NCI-H1930 (cell line): ENCODE data around the gene INSIG2.

Experiments
- DNase-seq, 2 experiments: peaks; one replicate each; lab custom pipeline; 2025; lab: John Stamatoyannopoulos, UW

The INSIG2 gene

GRCh38 chr2:118130385-118130784 is 42.1 kb downstream of the INSIG2 start:
- no peak for DNase-seq

- no peak for DNase-seq
Observed at GRCh38 chr2:118131771-118132170, 43.5 kb downstream of the INSIG2 start.

DNA sequence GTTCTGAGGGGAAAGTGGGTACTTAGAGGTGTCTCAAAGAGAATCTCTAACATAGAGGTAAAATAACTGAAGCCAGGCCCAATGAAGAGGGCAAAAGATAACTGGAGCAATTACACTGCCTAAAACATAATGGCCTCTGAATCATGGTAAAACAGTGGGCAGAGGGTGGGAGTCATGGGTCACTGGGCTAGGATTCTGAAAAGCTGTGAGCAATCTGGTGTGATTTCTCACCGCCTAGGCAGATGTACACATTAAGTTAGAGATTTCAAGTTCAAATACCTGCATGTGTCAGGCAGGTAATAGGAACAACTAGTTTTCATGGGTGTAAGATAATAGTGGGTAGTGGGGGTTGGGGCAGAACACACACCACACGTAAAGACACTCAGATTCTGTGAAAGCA is 45.6 kb downstream of the INSIG2 start:
- DNase-seq = no peak

DNA sequence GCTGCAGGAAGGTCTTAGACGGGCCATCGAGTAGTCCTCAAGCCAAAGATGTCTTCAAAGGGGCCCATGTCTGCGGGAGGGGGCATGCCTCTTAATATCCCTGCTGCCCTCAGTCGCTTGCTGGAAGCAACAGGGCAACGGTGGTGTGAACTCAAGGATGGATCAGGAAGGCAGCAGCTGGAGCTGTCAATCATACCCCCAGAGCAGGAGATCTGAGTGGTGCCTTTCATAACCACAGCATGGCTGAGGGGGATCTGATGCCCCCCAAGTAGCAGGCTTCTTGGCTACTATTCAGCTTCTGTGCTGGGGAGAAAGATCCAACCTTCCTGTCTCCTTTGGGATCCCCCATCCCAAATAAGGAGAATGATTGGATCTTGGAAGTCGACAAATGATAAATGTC is 46.4 kb downstream of the INSIG2 start:
- no peak for DNase-seq

DNA sequence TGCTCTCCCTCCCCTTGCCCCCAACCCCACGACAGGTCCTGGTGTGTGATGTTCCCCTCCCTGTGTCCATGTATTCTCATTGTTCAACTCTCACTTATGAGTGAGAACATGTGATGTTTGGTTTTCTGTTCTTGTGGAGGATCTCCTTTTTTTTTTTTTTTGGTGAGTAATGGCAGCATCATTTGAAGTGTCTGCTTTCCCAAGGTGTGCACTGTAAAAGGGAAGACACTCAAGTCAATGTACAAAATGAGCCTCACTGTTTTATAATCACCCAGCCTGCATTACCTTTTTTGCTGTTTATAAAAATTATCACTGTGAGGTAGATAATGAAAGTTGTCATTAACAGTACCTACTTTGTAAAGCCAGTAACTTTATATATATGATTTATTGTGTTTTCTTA is 56.9 kb downstream of the INSIG2 start:
- DNase-seq = no peak

GRCh38 chr2:118145806-118146205 is 57.5 kb downstream of the INSIG2 start:
- DNase-seq = no peak

DNA sequence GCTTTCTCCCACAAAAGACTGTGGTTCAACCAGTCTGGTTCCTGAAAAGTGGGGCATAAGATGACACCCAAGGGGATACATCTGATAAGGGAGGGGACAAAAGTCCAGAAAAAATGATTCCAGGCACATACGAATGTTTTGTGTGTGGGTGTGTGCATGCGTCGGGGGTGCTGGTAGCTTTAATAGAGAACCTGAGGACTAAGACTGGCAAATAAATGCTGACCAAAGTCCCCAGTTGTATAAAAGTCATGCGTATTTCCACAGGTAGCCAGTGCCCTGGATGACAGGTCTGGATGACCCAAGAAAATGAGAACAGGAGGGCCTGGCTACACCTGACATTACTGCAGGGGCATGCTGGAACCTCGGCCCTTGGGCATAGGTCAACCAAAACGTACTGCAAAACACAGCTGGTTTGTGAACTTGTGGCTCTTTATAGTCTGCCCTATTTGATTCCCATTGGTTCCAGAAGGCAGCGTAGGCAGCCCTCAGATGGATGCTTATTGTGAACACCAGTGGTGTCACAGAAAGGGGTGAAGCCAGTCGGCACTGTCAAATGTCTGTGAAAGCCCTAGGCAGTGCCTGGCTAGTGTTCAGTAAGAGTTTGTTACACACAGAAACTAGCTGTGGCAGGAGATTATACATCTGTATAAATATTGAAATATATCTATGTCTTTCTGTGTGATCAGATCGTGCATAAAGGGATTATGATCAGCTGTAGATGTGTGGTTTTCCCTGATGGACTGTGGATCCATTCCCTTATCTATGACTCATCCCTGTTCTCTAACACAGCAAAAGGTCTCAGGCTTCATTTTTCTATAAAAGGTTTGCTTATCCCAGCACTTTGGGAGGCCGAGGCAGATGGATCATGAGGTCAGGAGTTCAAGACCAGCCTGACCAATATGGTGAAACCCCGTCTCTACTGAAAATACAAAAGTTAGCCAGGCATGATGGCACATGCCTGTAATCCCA is 58.3 kb downstream of the INSIG2 start:
- no peak for DNase-seq

GRCh38 chr2:118148133-118148532 is 59.9 kb downstream of the INSIG2 start:
- no peak for DNase-seq

- no peak for DNase-seq
Observed at GRCh38 chr2:118148809-118149208, 60.5 kb downstream of the INSIG2 start.

DNA sequence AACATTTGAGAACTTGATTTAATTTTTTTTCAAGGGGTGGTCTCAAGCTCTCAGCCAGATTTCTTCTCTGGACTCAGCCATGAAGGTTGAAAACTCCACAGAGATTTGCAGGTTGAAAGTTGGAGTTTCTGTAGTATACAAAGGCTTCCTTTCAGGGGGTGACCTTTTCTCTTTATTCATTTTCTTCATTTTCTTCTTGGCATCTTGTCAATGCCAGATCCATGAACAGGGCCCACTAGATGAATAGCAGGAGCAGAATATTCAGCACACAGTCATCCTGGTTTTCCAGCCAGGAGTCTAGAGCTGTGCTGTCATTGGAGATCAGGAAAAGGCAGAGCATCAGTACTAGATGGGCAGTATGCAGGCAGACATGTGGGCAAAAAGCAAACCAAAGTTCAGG is 62.0 kb downstream of the INSIG2 start:
- DNase-seq = no peak

DNA sequence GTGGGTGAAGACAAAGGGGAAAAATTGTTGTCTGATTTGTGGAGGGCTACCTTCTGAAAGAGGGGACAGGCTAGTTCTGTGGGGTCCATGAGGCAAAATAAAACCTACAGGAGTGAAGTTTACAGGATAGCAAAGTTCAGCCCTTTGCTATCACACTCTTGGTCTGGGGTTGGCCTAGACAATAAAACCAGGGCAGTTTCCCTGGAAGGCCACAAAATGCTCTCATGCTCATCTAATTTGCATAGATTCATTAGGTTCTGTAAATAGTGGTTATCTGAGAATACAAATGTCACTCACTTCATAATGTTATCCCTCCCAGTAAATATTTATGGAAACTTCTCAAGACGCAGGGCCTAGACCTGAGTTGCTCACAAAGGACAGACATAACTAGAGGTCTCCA is 63.6 kb downstream of the INSIG2 start:
- no peak for DNase-seq

- no peak for DNase-seq
Observed at GRCh38 chr2:118153433-118153832, 65.2 kb downstream of the INSIG2 start.

DNA sequence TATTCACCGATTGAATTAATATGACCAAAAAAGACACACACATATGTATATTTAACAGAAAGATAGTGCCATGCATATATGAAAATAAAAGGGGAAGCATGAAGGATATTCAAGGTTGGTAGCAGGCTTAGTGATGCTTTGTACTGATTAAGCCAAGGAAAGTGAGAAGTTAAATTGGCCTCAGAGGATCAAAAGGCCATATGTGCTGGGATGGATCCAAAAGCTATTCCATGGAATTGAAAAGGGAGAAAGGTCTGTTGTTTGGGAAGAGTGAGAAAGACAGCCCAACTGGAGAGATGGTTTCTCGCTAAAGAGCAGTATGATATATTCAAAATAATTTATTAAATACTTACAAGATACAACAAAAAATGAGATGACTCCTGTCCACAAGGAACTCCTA is 65.9 kb downstream of the INSIG2 start:
- no peak for DNase-seq
